Adrenal gland (tissue), 19 donors: ENCODE results near the gene GOLGA5. TPM values are rescaled to one million over a fixed set of nuclear protein-coding genes. Genes with fewer than 3 reads are reported as not detected.

Experiments
- DNase-seq, 7 donors: peaks; one replicate each; pipeline ENCODE4 v3.0.0-alpha.2; 2019 to 2020
- H3K27ac ChIP-seq, 5 donors: fragments of 200-600 bp; sonication (generic) in 4 of 5; 1 replicate in 3 of 5; 2 replicates in 2 of 5; pipeline versions ENCODE4 v1.5.1 to v1.8.0; 2016 to 2020; ENCODE audit warnings: mild to moderate bottlenecking in 1 of 5
- H3K27me3 ChIP-seq: fragments of 200-600 bp; 2 replicates; pipeline ENCODE4 v1.8.0; 2021
- H3K36me3 ChIP-seq, 2 donors: fragments of 200-600 bp; replicated peaks in 1 of 2; 1 replicate in 1 of 2; 2 replicates in 1 of 2; pipeline versions ENCODE4 v1.5.1 to v1.8.0; 2018 to 2022
- H3K4me1 ChIP-seq, 2 donors: fragments of 200-600 bp; replicated peaks in 1 of 2; 1 replicate in 1 of 2; 2 replicates in 1 of 2; pipeline versions ENCODE4 v1.5.1 to v1.8.0; 2018 to 2021
- H3K4me3 ChIP-seq, 4 donors: fragments of 200-600 bp; sonication (generic) in 3 of 4; one replicate each; pipeline ENCODE4 v1.5.1; 2016 to 2018
- H3K9me3 ChIP-seq, 3 donors: fragments of 200-600 bp; sonication (generic) in 1 of 3; replicated peaks in 1 of 3; 1 replicate in 2 of 3; 2 replicates in 1 of 3; pipeline versions ENCODE4 v1.5.1 to v1.8.0; 2016 to 2021
- POLR2A ChIP-seq, 2 donors: fragments of 450-650 bp; IDR thresholded peaks; one replicate each; pipeline ENCODE4 v1.6.1; 2017; ENCODE audit warnings: antibody characterized with exemption in 2 of 2, mild to moderate bottlenecking in 2 of 2, moderate library complexity in 1 of 2
- WGBS, 4 donors: extraction: QIAGEN DNeasy Blood & Tissue Kit in 2 of 4; methylation state at CpG; one replicate each; pipeline versions ENCODE4 v1.1.5 to v1.1.7; 2013 to 2017; 5-methylcytosine and 5-hydroxymethylcytosine counted together
- intact Hi-C, 2 donors: fragments of 100-400 bp; cut with DNase I; formaldehyde crosslinking; loops; one replicate each; pipeline versions ENCODE4 v1.14.1 to v1.15.0; 2022 to 2023
- long read RNA-seq, 10 donors: library from polyadenylated mRNA in 3 of 10; unstranded in 2 of 10; stranded (forward) in 1 of 10; transcript quantifications; one replicate each; pipeline ENCODE4 v2.0.0 and lab custom pipeline, GENCODE V29; 2021 to 2026
- polyA plus RNA-seq, 3 donors: library from polyadenylated mRNA; stranded (reverse); fragments of 200-250 nt in 2 of 3; fragments of 350-450 nt in 1 of 3; fragmentation: Illumina TruSeq in 1 of 3; extraction: RNeasy Lipid Tissue Mini Kit (QIAGEN cat#74804) in 1 of 3; gene quantifications; one replicate each; pipeline ENCODE4 v1.2.3, GENCODE V29; 2013 to 2014
- total RNA-seq, 9 donors: library from RNA; depleted of rRNA in 4 of 9; stranded (reverse); fragments of >200 nt in 4 of 9; fragments of 120-200 nt in 1 of 9; fragmentation: NEBNext Ultra II Directional in 1 of 9; extraction: Animal tissue kit (Norgen Biotek cat#: 25700) in 1 of 9; gene quantifications; one replicate each; pipeline versions ENCODE4 v1.1.0 to v1.2.4, GENCODE V29; 2013 to 2023
- TF ChIP-seq, protein P1 (sequence below), 6 experiments: fragments of 450-650 bp in 4 of 6; fragments of 200-600 bp in 2 of 6; sonication (generic) in 1 of 6; IDR thresholded peaks; 1 replicate in 5 of 6; 2 replicates in 1 of 6; pipeline versions ENCODE4 v1.5.1 to v1.8.0; 2016 to 2021; ENCODE audit warnings: antibody characterized with exemption in 6 of 6, mild to moderate bottlenecking in 2 of 6, moderate library complexity in 1 of 6
- donor health status: healthy with polysubstance abuse.
- donor health status: Bipolar disorder and iron deficiency.
- donor health status: DM: yes; HTN: yes; CAD: no.
- donor health status: DM: no; HTN: no; CAD: no.
- donor health status: DM: no; HTN: no; CAD: no.
- donor health status: DM: yes; HTN: yes; CAD: no.

Gene GOLGA5, protein sequence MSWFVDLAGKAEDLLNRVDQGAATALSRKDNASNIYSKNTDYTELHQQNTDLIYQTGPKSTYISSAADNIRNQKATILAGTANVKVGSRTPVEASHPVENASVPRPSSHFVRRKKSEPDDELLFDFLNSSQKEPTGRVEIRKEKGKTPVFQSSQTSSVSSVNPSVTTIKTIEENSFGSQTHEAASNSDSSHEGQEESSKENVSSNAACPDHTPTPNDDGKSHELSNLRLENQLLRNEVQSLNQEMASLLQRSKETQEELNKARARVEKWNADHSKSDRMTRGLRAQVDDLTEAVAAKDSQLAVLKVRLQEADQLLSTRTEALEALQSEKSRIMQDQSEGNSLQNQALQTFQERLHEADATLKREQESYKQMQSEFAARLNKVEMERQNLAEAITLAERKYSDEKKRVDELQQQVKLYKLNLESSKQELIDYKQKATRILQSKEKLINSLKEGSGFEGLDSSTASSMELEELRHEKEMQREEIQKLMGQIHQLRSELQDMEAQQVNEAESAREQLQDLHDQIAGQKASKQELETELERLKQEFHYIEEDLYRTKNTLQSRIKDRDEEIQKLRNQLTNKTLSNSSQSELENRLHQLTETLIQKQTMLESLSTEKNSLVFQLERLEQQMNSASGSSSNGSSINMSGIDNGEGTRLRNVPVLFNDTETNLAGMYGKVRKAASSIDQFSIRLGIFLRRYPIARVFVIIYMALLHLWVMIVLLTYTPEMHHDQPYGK
- 10 to 100 TPM; 24.6 to 55.0 (median 34.4) TPM for total RNA-seq
- polyA plus RNA-seq = 10 to 100 TPM; 33.4 to 85.1 (median 43.5) TPM
- long read RNA-seq, donor 1, transcript GOLGA5-201 (13 exons, 2,969 nt) = major isoform, 10 of 25 reads
- long read RNA-seq, donor 1, partial matches to known transcripts = 14 of 25 reads
- long read RNA-seq, donor 1, other reads (novel, unspliced or antisense) = 0 of 25 reads
- long read RNA-seq, donor 2, partial matches to known transcripts = 0 of 4 reads
- long read RNA-seq, donor 2, other reads (novel, unspliced or antisense) = 0 of 4 reads
- long read RNA-seq, donor 3, partial matches to known transcripts = 0 of 4 reads
- long read RNA-seq, donor 3, other reads (novel, unspliced or antisense) = 0 of 4 reads
- long read RNA-seq, donor 4, transcript GOLGA5-201 (13 exons, 2,969 nt) = major isoform, 8 of 17 reads
- long read RNA-seq, donor 4, partial matches to known transcripts = 4 of 17 reads
- long read RNA-seq, donor 4, other reads (novel, unspliced or antisense) = 5 of 17 reads
- long read RNA-seq, donor 5, transcript GOLGA5-201 (13 exons, 2,969 nt) = major isoform, 75 of 86 reads
- long read RNA-seq, donor 5, partial matches to known transcripts = 4 of 86 reads
- long read RNA-seq, donor 5, other reads (novel, unspliced or antisense) = 7 of 86 reads
- long read RNA-seq, donor 6, transcript GOLGA5-201 (13 exons, 2,969 nt) = major isoform, 7 of 15 reads
- long read RNA-seq, donor 6, partial matches to known transcripts = 7 of 15 reads
- long read RNA-seq, donor 6, other reads (novel, unspliced or antisense) = 1 of 15 reads
- long read RNA-seq, donor 7, partial matches to known transcripts = 0 of 2 reads
- long read RNA-seq, donor 7, other reads (novel, unspliced or antisense) = 0 of 2 reads
- long read RNA-seq, donor 8, transcript GOLGA5-201 (13 exons, 2,969 nt) = major isoform, 5 of 11 reads
- long read RNA-seq, donor 8, partial matches to known transcripts = 6 of 11 reads
- long read RNA-seq, donor 8, other reads (novel, unspliced or antisense) = 0 of 11 reads
- long read RNA-seq, donor 9, partial matches to known transcripts = 5 of 9 reads
- long read RNA-seq, donor 9, other reads (novel, unspliced or antisense) = 0 of 9 reads
- long read RNA-seq, donor 10, partial matches to known transcripts = 0 of 1 reads
- long read RNA-seq, donor 10, other reads (novel, unspliced or antisense) = 0 of 1 reads

DNA sequence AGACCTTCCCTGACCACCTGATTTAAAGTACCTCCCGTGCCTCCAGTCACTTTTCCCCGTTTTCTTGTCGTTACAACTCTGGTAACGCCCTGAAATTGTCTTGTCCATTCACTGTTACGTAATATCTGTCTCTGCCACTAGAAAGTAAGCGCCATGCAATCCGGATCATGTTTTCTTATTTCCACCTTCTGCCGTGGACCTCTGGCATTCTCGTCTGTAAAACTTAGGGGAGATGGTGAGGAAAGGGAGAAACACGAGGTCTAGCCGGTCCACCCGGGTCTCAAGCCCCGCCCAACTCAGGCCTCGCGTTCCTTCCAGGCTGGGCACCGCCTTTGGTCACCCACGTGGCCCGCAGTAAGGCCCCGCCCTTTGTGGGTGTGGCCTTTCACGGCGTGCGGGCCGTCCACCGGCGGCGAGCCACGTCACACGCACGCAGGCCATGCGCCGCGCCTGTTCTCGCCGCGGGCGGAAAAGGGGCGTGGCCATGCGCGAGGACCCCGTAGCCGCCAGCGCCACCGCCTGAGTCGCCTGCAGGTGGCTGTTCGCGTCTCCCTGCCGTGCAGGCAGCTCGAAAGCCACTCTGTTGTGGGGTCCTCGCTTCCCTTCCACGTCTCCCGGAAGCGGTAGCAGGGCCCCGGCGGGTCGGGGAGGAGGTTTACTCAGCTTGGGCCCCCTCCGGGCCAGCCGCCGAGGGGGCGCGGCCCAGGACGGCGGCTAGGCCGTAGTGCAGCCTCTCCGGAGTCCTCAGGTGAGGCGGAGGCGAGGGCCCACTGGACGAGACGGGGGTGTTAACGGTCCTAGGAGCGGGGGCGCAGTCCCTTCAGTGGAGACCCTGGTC is at the start of gene GOLGA5:
GOLGA5 (plus strand) TSS at position 597 of the 838 bp plus-strand sequence. CDS start 3,133 bp downstream, outside the sequence.
- H3K27me3 ChIP-seq = no peaks in the 10 kb centered on the region
- 1 to 2% (median 1%) methylated on average over 18 to 71 of the region's 71 CpGs for WGBS, 4 donors
- H3K4me3 ChIP-seq = peak within 1 kb of the TSS; percentile 66 to 99 (median 84)
- intact Hi-C loops = no loop called here
- peaks cover 0 to 8% (median 5%) of the 10 kb centered on the region in 3 donors for H3K9me3 ChIP-seq
- peaks cover 12 to 21% of the 10 kb centered on the region in 2 donors for H3K4me1 ChIP-seq
- peaks cover 0 to 16% of the 10 kb centered on the region in 2 donors for H3K36me3 ChIP-seq
- TF ChIP-seq POLR2A (IDR thresholded peaks at IDR 0.05) = peak; percentile 63 to 84
- TF ChIP-seq, protein P1, sequence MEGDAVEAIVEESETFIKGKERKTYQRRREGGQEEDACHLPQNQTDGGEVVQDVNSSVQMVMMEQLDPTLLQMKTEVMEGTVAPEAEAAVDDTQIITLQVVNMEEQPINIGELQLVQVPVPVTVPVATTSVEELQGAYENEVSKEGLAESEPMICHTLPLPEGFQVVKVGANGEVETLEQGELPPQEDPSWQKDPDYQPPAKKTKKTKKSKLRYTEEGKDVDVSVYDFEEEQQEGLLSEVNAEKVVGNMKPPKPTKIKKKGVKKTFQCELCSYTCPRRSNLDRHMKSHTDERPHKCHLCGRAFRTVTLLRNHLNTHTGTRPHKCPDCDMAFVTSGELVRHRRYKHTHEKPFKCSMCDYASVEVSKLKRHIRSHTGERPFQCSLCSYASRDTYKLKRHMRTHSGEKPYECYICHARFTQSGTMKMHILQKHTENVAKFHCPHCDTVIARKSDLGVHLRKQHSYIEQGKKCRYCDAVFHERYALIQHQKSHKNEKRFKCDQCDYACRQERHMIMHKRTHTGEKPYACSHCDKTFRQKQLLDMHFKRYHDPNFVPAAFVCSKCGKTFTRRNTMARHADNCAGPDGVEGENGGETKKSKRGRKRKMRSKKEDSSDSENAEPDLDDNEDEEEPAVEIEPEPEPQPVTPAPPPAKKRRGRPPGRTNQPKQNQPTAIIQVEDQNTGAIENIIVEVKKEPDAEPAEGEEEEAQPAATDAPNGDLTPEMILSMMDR (IDR thresholded peaks at IDR 0.05) = peak in 3 of 6 experiments; percentile 31 to 48 (median 38)
- H3K27ac ChIP-seq = peak within 1 kb of the TSS; percentile 45 to 91 (median 81)
- peak; percentile 97 to 99 (median 98) for DNase-seq

DNA sequence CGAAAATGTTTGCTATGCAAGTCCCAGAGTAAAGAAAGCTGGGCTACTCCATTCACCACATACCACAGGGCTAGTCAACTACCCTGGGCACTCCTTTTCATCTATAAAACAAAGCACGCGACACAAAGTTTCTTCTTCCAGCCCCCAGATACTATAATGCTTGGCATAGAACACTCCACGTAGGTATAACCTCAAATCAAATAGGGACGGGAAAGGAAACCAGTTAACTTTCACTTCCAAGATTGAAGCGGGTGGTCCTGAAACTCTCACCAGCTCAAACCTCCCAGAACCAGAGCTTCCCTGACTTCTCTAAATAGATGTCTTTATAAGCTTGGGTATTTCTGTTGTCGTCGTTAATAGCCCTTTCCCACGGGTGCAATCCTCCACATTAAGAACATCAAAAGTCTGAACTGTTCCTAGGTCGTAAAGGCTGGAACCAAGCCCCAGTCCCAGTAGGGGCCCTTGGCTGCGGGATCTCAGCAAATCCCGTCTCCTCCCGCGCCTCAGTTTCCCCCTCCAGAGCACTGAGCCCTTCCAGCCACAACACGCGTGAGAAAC is 46.3 kb upstream of the GOLGA5 start:
- H3K9me3 ChIP-seq = no peaks in the 10 kb centered on the region
- no peaks in the 10 kb centered on the region for H3K27me3 ChIP-seq
- peak overlapping the region; percentile 32 to 67 (median 60) for H3K4me3 ChIP-seq
- H3K36me3 ChIP-seq = peaks cover 0 to 3% of the 10 kb centered on the region in 2 donors
- H3K27ac ChIP-seq = peak overlapping the region in 4 of 5 donors; percentile 55 to 79 (median 74)
- H3K4me1 ChIP-seq = peaks cover 5 to 14% of the 10 kb centered on the region in 2 donors
- DNase-seq = no peak
- TF ChIP-seq POLR2A (IDR thresholded peaks at IDR 0.05) = no peak
- TF ChIP-seq, protein P1 (IDR thresholded peaks at IDR 0.05) = no peak
- whole genome bisulfite sequencing, 4 donors = 5 to 8% (median 6%) methylated on average over 16 of the region's 16 CpGs
- intact Hi-C loops = no loop called here
